SKM-1 treated with dmso at 0.1 percent for 144 hours (cell line): Measurements from ENCODE around the gene GFPT2.

Source experiments
- DNase-seq: peaks from one replicate; lab custom pipeline; 2025; ENCODE audit not compliant: unreplicated experiment; lab: John Stamatoyannopoulos, UW

GFPT2 gene

GRCh38 chr5:180379355-180380070, 26.4 kb upstream of the GFPT2 start:
- no peak for DNase-seq

- DNase-seq, result no peak
These were observed 25.6 kb upstream of the GFPT2 start for GRCh38 chr5:180378438-180379344.

GRCh38 chr5:180377556-180378197, 24.5 kb upstream of the GFPT2 start:
- DNase-seq, result no peak

GRCh38 chr5:180376511-180376910, 23.4 kb upstream of the GFPT2 start:
- no peak for DNase-seq

- DNase-seq, result no peak
These were observed 22.8 kb upstream of the GFPT2 start for GRCh38 chr5:180375955-180376354.

DNA sequence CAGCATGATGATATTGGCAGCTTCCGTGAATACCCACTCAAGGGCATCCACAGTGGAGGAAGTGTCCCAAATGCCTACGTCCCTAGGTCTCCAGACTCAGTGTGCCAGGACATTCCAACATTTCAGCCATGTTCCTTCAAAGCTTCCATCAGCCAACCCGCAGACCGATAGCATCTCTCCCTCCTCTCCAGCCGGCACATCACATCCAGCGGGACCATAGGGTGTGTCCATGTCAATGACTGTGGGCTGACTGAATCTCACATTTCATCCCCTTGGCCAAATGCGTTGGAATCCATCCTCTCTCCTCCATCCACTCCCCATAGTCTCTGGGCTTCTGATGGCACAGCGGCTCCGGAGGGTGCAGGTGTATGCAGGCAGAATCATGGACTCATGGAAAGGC, 22.2 kb upstream of the GFPT2 start:
- no peak for DNase-seq

- no peak for DNase-seq
These were observed 20.7 kb upstream of the GFPT2 start for GRCh38 chr5:180373870-180374269.

GRCh38 chr5:180373454-180373853, 20.3 kb upstream of the GFPT2 start:
- DNase-seq, result no peak

DNA sequence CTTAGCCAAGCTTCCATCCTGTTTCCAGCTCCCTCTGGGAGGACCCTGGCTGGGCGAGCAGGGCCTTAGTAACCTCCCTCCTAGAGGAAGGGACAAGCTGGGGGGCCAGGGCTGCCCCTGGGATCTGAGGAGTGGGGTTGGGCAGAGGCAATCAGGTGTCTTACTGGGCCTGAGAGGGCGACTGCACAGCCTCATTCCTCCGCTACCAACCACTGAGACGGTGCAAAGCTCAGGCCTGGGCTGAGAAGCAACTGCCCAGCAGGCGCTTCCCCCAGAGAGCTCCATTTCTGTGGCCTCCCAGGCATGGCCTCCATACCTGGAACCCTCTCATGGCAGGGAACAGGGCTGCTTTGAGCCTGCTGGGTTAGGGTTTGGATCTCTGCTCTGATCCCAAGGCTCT, 18.8 kb upstream of the GFPT2 start:
- no peak for DNase-seq

- DNase-seq, result no peak
These were observed 17.9 kb upstream of the GFPT2 start for GRCh38 chr5:180370861-180371641.

- DNase-seq, result no peak
These were observed 14.9 kb upstream of the GFPT2 start for GRCh38 chr5:180367991-180368390.

- DNase-seq, result no peak
These were observed 14.2 kb upstream of the GFPT2 start for GRCh38 chr5:180367300-180367699.

DNA sequence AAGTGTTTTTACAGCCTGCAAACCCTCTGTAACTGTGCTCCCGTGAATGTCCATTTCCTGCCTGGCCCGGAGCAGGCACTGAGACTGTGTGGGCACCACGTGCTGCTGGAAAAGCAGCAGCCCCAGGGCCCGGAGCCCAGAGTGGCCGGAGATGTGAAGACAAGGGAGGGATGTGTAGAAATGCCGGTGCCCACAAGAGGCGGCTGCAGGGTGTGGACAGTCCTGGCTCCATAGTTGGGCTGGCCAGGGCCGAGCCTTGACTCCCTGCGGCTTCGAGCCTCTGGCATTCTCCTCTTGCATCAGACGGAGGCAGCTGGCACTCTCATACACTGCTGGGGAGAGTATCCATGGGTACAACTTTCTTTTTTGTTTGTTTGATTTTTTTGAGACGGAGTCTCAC, 13.2 kb upstream of the GFPT2 start:
- no peak for DNase-seq

GRCh38 chr5:180365829-180366228, 12.7 kb upstream of the GFPT2 start:
- no peak for DNase-seq

DNA sequence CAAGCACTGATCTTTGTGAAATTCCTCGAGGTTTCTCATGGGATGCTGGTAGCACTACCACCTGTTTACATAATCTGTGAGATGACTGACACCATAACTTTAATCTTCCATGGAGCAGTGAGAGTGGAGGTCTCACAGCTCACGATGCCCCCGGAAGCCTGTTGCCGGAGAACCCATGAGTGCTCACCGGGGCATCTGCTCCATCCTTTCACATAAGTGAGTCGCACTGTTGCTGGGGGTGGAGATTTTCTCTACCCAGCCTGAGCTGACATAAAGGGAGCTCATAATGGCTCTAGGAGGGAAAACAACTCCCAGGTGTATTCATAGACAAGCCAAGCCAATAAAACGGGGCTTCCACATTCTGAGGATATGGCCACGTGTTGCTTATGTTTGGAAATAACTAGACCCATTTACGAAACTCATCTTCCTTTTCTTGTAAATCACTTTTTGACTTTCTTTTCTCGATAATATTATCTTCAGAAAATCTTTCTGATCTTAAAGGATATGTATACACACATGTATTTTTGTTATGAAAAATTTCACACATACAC, 11.2 kb upstream of the GFPT2 start:
- no peak for DNase-seq

DNA sequence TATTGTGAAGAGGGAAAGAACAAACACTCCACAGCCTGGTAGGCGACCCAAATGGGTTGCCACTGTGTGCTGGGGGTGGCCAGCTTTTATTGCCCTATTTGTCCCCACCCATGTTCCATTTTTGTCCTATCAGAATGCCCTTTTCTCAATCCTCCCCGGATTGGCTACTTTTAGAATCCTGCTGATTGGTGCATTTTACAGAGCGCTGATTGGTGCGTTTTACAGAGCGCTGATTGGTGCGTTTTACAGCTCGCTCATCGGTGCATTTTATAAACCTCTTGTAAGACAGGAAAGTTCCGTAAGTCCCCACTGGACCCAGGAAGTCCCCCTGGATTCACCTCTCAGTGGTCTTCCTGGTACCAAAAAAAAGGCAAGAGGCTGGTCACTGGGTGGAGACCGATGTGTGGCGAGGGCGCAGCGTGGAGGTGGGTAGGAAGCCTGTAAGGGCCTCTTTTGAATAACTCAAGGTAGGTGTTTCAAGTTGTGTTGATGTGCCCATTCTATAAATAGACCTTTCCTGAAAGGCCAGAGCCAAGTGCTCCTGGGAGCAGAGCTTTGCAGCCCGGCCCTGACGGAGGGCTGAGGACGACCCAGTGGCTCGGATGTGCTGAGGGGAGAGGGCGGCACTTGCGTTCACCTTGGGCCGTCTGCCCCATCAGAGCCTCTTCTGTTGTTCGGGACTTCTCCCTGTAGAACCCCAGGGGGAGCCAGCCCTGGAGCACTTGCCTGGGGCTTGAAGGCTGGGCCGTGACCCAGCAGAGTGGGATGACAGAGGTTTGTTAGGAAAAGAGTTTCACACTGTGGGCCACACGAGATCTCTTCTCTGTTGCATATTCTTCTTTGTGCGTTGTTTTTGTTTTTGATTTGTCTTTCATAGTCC, 7.2 kb upstream of the GFPT2 start:
- DNase-seq, result no peak

- DNase-seq, result no peak
These were observed 5.6 kb upstream of the GFPT2 start for GRCh38 chr5:180358694-180359093.

- no peak for DNase-seq
These were observed 5.0 kb upstream of the GFPT2 start for GRCh38 chr5:180358179-180358578.

- DNase-seq, result no peak
These were observed 1.8 kb upstream of the GFPT2 start for GRCh38 chr5:180354966-180355365.

DNA sequence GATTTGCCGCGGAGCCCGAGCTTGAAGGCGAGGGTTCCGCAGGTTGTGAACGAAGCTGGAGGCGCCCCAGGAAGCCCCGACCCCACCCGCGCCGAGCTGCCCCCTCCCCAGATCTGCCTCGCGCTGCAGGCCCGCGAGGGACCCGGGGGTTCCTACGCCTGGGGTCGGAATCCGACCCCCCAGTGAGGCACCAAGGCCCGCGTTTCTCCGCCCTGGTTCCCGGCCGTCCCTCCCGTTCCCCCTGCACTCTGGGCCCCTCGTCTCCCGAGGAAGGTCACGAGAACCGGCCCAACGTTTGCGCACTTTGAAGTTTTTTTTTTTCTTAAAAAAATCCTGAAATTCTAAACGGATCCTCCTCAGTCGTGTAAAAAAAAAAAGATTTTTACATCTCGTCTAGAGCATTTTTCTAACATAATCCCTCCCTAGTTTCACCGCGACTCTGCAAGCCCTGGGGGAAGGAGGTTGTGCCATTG, 880 bp upstream of the GFPT2 start:
- DNase-seq, result no peak
